ES-I3 (cell line): ENCODE results near the gene KIDINS220.

Experiments
- H3K36me3 ChIP-seq: 2 replicates; pipeline ENCODE4 v1.6.1; 2013; ENCODE audit warnings: mild to moderate bottlenecking, low read length, control low read depth, moderate library complexity; ENCODE audit not compliant: insufficient read depth
- H3K4me1 ChIP-seq: 2 replicates; pipeline ENCODE4 v1.6.1; 2013; ENCODE audit warnings: mild to moderate bottlenecking, control low read depth, low read length; ENCODE audit not compliant: insufficient read depth
- H3K9ac ChIP-seq: 2 replicates; pipeline ENCODE4 v1.6.1; 2013; ENCODE audit warnings: low read depth, mild to moderate bottlenecking, low read length, moderate library complexity
- H3K9me3 ChIP-seq: 2 replicates; pipeline ENCODE4 v1.6.1; 2013; ENCODE audit warnings: mild to moderate bottlenecking, low read length, moderate library complexity; ENCODE audit not compliant: control insufficient read depth, insufficient read depth

Gene KIDINS220

GRCh38 chr2:8840475-8841091 is 3.2 kb upstream of the KIDINS220 start:
- Histone ChIP-seq H3K9me3 (no peaks in the 10 kb centered on the region), H3K9ac (no peak overlapping the region), H3K36me3 (no peaks in the 10 kb centered on the region), H3K4me1 (peaks cover 2% of the 10 kb centered on the region; the same call in 1 of the 2 replicates)

- H3K9me3 ChIP-seq, result no peaks in the 10 kb centered on the region
- peaks cover 2% of the 10 kb centered on the region; the same call in 1 of the 2 replicates for H3K4me1 ChIP-seq
- H3K36me3 ChIP-seq, result no peaks in the 10 kb centered on the region
- H3K9ac ChIP-seq, result no peak overlapping the region
Observed at GRCh38 chr2:8839189-8839965, 2.0 kb upstream of the KIDINS220 start.

- no peaks in the 10 kb centered on the region for H3K9me3 ChIP-seq
- peaks cover 2% of the 10 kb centered on the region; the same call in 1 of the 2 replicates for H3K4me1 ChIP-seq
- H3K36me3 ChIP-seq, result no peaks in the 10 kb centered on the region
- peak overlapping the region; percentile 53; the same call in 1 of the 2 replicates for H3K9ac ChIP-seq
Observed at GRCh38 chr2:8837795-8838140, 355 bp upstream of the KIDINS220 start.

GRCh38 chr2:8835279-8835678 is 2.1 kb downstream of the KIDINS220 start:
- Histone ChIP-seq H3K36me3 (no peaks in the 10 kb centered on the region), H3K9me3 (no peaks in the 10 kb centered on the region), H3K9ac (no peak overlapping the region), H3K4me1 (peaks cover 2% of the 10 kb centered on the region; the same call in 1 of the 2 replicates)

- H3K36me3 ChIP-seq, result no peaks in the 10 kb centered on the region
- no peak overlapping the region for H3K9ac ChIP-seq
- peaks cover 2% of the 10 kb centered on the region; the same call in 1 of the 2 replicates for H3K4me1 ChIP-seq
- no peaks in the 10 kb centered on the region for H3K9me3 ChIP-seq
Observed at GRCh38 chr2:8833853-8834252, 3.6 kb downstream of the KIDINS220 start.

GRCh38 chr2:8831516-8831915 is 5.9 kb downstream of the KIDINS220 start:
- no peaks in the 10 kb centered on the region for H3K36me3 ChIP-seq
- H3K9me3 ChIP-seq, result no peaks in the 10 kb centered on the region
- no peak overlapping the region for H3K9ac ChIP-seq
- H3K4me1 ChIP-seq, result no peaks in the 10 kb centered on the region; the same call in 1 of the 2 replicates

- H3K9me3 ChIP-seq, result no peaks in the 10 kb centered on the region
- H3K36me3 ChIP-seq, result no peaks in the 10 kb centered on the region
- no peaks in the 10 kb centered on the region for H3K4me1 ChIP-seq
- no peak overlapping the region for H3K9ac ChIP-seq
Observed at GRCh38 chr2:8827729-8828128, 9.7 kb downstream of the KIDINS220 start.

- H3K9me3 ChIP-seq, result no peaks in the 10 kb centered on the region
- H3K4me1 ChIP-seq, result no peaks in the 10 kb centered on the region
- H3K36me3 ChIP-seq, result no peaks in the 10 kb centered on the region
- no peak overlapping the region for H3K9ac ChIP-seq
Observed at GRCh38 chr2:8822218-8822617, 15.2 kb downstream of the KIDINS220 start.

GRCh38 chr2:8821276-8822217 is 15.9 kb downstream of the KIDINS220 start:
- Histone ChIP-seq H3K9ac (no peak overlapping the region), H3K36me3 (no peaks in the 10 kb centered on the region), H3K9me3 (no peaks in the 10 kb centered on the region), H3K4me1 (no peaks in the 10 kb centered on the region)

- Histone ChIP-seq H3K9me3 (no peaks in the 10 kb centered on the region), H3K4me1 (no peaks in the 10 kb centered on the region), H3K36me3 (no peaks in the 10 kb centered on the region), H3K9ac (no peak overlapping the region)
Observed at GRCh38 chr2:8819948-8820347, 17.5 kb downstream of the KIDINS220 start.

GRCh38 chr2:8819194-8819593 is 18.2 kb downstream of the KIDINS220 start:
- H3K36me3 ChIP-seq, result no peaks in the 10 kb centered on the region
- no peaks in the 10 kb centered on the region for H3K9me3 ChIP-seq
- no peaks in the 10 kb centered on the region for H3K4me1 ChIP-seq
- no peak overlapping the region for H3K9ac ChIP-seq

- H3K9ac ChIP-seq, result no peak overlapping the region
- H3K36me3 ChIP-seq, result no peaks in the 10 kb centered on the region
- no peaks in the 10 kb centered on the region for H3K4me1 ChIP-seq
- H3K9me3 ChIP-seq, result no peaks in the 10 kb centered on the region
Observed at GRCh38 chr2:8817221-8817620, 20.2 kb downstream of the KIDINS220 start.

GRCh38 chr2:8806885-8807704 is 30.3 kb downstream of the KIDINS220 start:
- no peaks in the 10 kb centered on the region for H3K4me1 ChIP-seq
- no peak overlapping the region for H3K9ac ChIP-seq
- H3K9me3 ChIP-seq, result no peaks in the 10 kb centered on the region
- H3K36me3 ChIP-seq, result no peaks in the 10 kb centered on the region
